Stimulated activated CD8-positive, alpha-beta memory T cell treated with anti-CD3 and anti-CD28 coated beads, Interleukin-2, amount 100 ng/mL, for 1 hour (primary cell): ENCODE data around the gene ASTL.

Experiments used
- DNase-seq, 2 donors: peaks; one replicate each; pipeline ENCODE4 v3.0.0-alpha.2; 2020; ENCODE audit warnings: low read depth in 2 of 2

ASTL gene

GRCh38 chr2:96083989-96084857 is 54.1 kb downstream of the ASTL start:
- no peak for DNase-seq

GRCh38 chr2:96083064-96083939 is 55.0 kb downstream of the ASTL start:
- no peak for DNase-seq

- no peak for DNase-seq
Measured at GRCh38 chr2:96082211-96083063, 55.9 kb downstream of the ASTL start.

- no peak for DNase-seq
Measured at GRCh38 chr2:96081042-96081441, 57.3 kb downstream of the ASTL start.

- DNase-seq: no peak
Measured at GRCh38 chr2:96075199-96075771, 63.0 kb downstream of the ASTL start.

- no peak for DNase-seq
Measured at GRCh38 chr2:96074156-96074555, 64.1 kb downstream of the ASTL start.

- no peak for DNase-seq
Measured at GRCh38 chr2:96073170-96073775, 65.0 kb downstream of the ASTL start.
